ENCODE measurements around the gene EFCC1.

DNA sequence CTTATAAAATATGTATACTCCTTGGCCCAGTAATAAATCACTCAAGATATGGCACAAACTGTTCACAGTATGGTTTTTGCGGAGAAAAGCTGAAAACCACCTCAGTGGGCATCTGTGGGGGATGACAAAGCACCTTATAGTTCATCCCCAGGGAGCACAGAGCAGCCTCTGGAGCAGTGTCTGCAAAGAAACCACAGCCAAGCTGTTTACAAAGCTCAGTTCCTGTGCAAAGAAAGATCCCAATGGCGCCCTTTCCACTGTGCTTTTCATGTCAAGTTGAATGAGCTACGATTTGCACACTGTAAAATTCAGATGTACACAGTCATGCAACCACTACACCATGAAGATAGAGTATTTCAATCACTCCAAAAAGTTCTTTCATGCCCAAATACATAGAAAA lies 2.5 kb upstream of the EFCC1 start:
- TF ChIP-seq EZH2phosphoT487 (conservative IDR thresholded peaks at IDR 0.05; ENCODE audit: low read length) = no peak
- TF ChIP-seq, protein P1, sequence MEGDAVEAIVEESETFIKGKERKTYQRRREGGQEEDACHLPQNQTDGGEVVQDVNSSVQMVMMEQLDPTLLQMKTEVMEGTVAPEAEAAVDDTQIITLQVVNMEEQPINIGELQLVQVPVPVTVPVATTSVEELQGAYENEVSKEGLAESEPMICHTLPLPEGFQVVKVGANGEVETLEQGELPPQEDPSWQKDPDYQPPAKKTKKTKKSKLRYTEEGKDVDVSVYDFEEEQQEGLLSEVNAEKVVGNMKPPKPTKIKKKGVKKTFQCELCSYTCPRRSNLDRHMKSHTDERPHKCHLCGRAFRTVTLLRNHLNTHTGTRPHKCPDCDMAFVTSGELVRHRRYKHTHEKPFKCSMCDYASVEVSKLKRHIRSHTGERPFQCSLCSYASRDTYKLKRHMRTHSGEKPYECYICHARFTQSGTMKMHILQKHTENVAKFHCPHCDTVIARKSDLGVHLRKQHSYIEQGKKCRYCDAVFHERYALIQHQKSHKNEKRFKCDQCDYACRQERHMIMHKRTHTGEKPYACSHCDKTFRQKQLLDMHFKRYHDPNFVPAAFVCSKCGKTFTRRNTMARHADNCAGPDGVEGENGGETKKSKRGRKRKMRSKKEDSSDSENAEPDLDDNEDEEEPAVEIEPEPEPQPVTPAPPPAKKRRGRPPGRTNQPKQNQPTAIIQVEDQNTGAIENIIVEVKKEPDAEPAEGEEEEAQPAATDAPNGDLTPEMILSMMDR (IDR thresholded peaks at IDR 0.05; ENCODE audit: insufficient read depth, low read length, poor library complexity, severe bottlenecking) = no peak
